H9 (cell line): ENCODE data around the gene LGALS9C. TPM values are rescaled to one million over a fixed set of nuclear protein-coding genes. Genes with fewer than 3 reads are reported as not detected.
"Not testable (repeated sequence)": the region's sequence is repeated elsewhere in the genome, so short reads cannot be mapped to it uniquely, and the experiment has no call there.

Experiments
- DNase-seq: peaks from one replicate; pipeline ENCODE4 v3.0.0-alpha.2; 2017
- H2AFZ ChIP-seq: one replicate; pipeline ENCODE4 v1.6.1; 2013; ENCODE audit warnings: mild to moderate bottlenecking, low read length, control low read depth, moderate library complexity
- H2AK5ac ChIP-seq: 2 replicates; pipeline ENCODE4 v1.6.1; 2013; ENCODE audit warnings: low read length, control low read depth, mixed read lengths; ENCODE audit not compliant: insufficient read length
- H2BK120ac ChIP-seq: one replicate; pipeline ENCODE4 v1.6.1; 2013; ENCODE audit warnings: low read depth, mild to moderate bottlenecking, low read length, control low read depth, inconsistent platforms; ENCODE audit not compliant: poor library complexity, severe bottlenecking
- H2BK12ac ChIP-seq: 2 replicates; pipeline ENCODE4 v1.6.1; 2013; ENCODE audit warnings: low read length, control low read depth, mixed read lengths, low read depth; ENCODE audit not compliant: insufficient read length
- H2BK15ac ChIP-seq: 2 replicates; pipeline ENCODE4 v1.6.1; 2013; ENCODE audit warnings: low read depth, low read length, control low read depth
- H2BK20ac ChIP-seq: one replicate; pipeline ENCODE4 v1.6.1; 2013; ENCODE audit warnings: low read depth, mild to moderate bottlenecking, low read length, control low read depth, inconsistent platforms; ENCODE audit not compliant: poor library complexity, severe bottlenecking
- H2BK5ac ChIP-seq: 2 replicates; pipeline ENCODE4 v1.6.1; 2013; ENCODE audit warnings: low read length, control low read depth, mixed read lengths; ENCODE audit not compliant: insufficient read length
- H3K14ac ChIP-seq: 2 replicates; pipeline ENCODE4 v1.6.1; 2013; ENCODE audit warnings: low read length, control low read depth; ENCODE audit not compliant: insufficient read depth
- H3K18ac ChIP-seq: 2 replicates; pipeline ENCODE4 v1.6.1; 2013; ENCODE audit warnings: low read depth, mild to moderate bottlenecking, mixed read lengths, low read length, control low read depth; ENCODE audit not compliant: insufficient read length
- H3K23ac ChIP-seq: 2 replicates; pipeline ENCODE4 v1.6.1; 2013; ENCODE audit warnings: low read length, control low read depth, mixed read lengths, low read depth; ENCODE audit not compliant: insufficient read length
- H3K23me2 ChIP-seq: 2 replicates; pipeline ENCODE4 v1.6.1; 2013; ENCODE audit warnings: low read depth, mild to moderate bottlenecking, mixed read lengths, low read length, control low read depth; ENCODE audit not compliant: insufficient read length, poor library complexity, severe bottlenecking
- H3K27ac ChIP-seq: 2 replicates; pipeline ENCODE4 v1.5.1; 2013; ENCODE audit warnings: low read length, control low read depth, mixed read lengths, low read depth; ENCODE audit not compliant: insufficient read length
- H3K27me3 ChIP-seq: 2 replicates; pipeline ENCODE4 v1.6.1; 2013; ENCODE audit warnings: low read length, control low read depth, inconsistent platforms; ENCODE audit not compliant: insufficient read depth
- H3K4ac ChIP-seq: 2 replicates; pipeline ENCODE4 v1.6.1; 2013; ENCODE audit warnings: low read depth, mild to moderate bottlenecking, control low read depth, inconsistent platforms, low read length, moderate library complexity
- H3K4me1 ChIP-seq: 2 replicates; pipeline ENCODE4 v1.6.1; 2013; ENCODE audit warnings: low read length, control low read depth, inconsistent platforms; ENCODE audit not compliant: insufficient read depth
- H3K4me2 ChIP-seq: 2 replicates; pipeline ENCODE4 v1.6.1; 2013; ENCODE audit warnings: low read length, control low read depth, mixed read lengths; ENCODE audit not compliant: insufficient read length, insufficient read depth
- H3K56ac ChIP-seq: 2 replicates; pipeline ENCODE4 v1.6.1; 2013; ENCODE audit warnings: low read depth, mild to moderate bottlenecking, mixed read lengths, low read length, control low read depth; ENCODE audit not compliant: insufficient read length
- H3K79me1 ChIP-seq: 2 replicates; pipeline ENCODE4 v1.6.1; 2013; ENCODE audit warnings: low read depth, mild to moderate bottlenecking, moderate library complexity, low read length, control low read depth, inconsistent platforms; ENCODE audit not compliant: insufficient read depth, poor library complexity, severe bottlenecking
- H3K79me2 ChIP-seq: 2 replicates; pipeline ENCODE4 v1.6.1; 2013; ENCODE audit warnings: low read length, control low read depth, inconsistent platforms; ENCODE audit not compliant: insufficient read depth
- H3K9ac ChIP-seq: 2 replicates; pipeline ENCODE4 v1.6.1; 2013; ENCODE audit warnings: low read length, control low read depth, mixed read lengths; ENCODE audit not compliant: insufficient read length; ENCODE audit errors: extremely low read depth
- H3K9me3 ChIP-seq: one replicate; pipeline ENCODE4 v1.6.1; 2013; ENCODE audit warnings: low read depth, low read length, inconsistent platforms; ENCODE audit not compliant: control insufficient read depth
- H3T11ph ChIP-seq: one replicate; pipeline ENCODE4 v1.6.1; 2013; ENCODE audit warnings: mild to moderate bottlenecking, low read length, control low read depth, inconsistent platforms
- H4K20me1 ChIP-seq: one replicate; pipeline ENCODE4 v1.6.1; 2013; ENCODE audit not compliant: control insufficient read depth, insufficient read length, insufficient read depth
- H4K5ac ChIP-seq: 2 replicates; pipeline ENCODE4 v1.6.1; 2013; ENCODE audit warnings: low read depth, mild to moderate bottlenecking, mixed read lengths, low read length, control low read depth; ENCODE audit not compliant: insufficient read length
- H4K8ac ChIP-seq: replicated peaks from 2 replicates; pipeline ENCODE4 v1.6.1; 2013; ENCODE audit warnings: low read length, control low read depth, mixed read lengths, low read depth; ENCODE audit not compliant: insufficient read length
- H4K91ac ChIP-seq: 2 replicates; pipeline ENCODE4 v1.6.1; 2013; ENCODE audit warnings: low read depth, mild to moderate bottlenecking, moderate library complexity, mixed read lengths, low read length, control low read depth; ENCODE audit not compliant: insufficient read length
- H3K27ac Mint-ChIP-seq, 3 experiments: 2 replicates in 2 of 3; 3 replicates in 1 of 3; pipeline ENCODE4 v1.8.0; 2020 to 2021; ENCODE audit warnings: mixed read lengths in 3 of 3, mild to moderate bottlenecking in 1 of 3, moderate library complexity in 1 of 3
- H3K27me3 Mint-ChIP-seq: 2 replicates; pipeline ENCODE4 v1.8.0; 2021; ENCODE audit warnings: low read depth, mild to moderate bottlenecking, moderate library complexity, mixed read lengths
- H3K36me3 Mint-ChIP-seq, 3 experiments: 2 replicates in 2 of 3; 3 replicates in 1 of 3; pipeline ENCODE4 v1.8.0; 2020 to 2021; ENCODE audit warnings: low read depth in 3 of 3, mixed read lengths in 3 of 3; ENCODE audit not compliant: insufficient read depth in 1 of 3
- H3K4me1 Mint-ChIP-seq, 2 experiments: 2 replicates each; pipeline ENCODE4 v1.8.0; 2020; ENCODE audit warnings: mixed read lengths in 2 of 2
- H3K4me3 Mint-ChIP-seq, 2 experiments: 2 replicates in 1 of 2; 3 replicates in 1 of 2; pipeline ENCODE4 v1.8.0; 2020 to 2021; ENCODE audit warnings: mild to moderate bottlenecking in 2 of 2, mixed read lengths in 2 of 2, moderate library complexity in 1 of 2
- H3K9me3 Mint-ChIP-seq, 2 experiments: 2 replicates in 1 of 2; 3 replicates in 1 of 2; pipeline ENCODE4 v1.8.0; 2020; ENCODE audit warnings: mild to moderate bottlenecking in 2 of 2, mixed read lengths in 2 of 2, moderate library complexity in 1 of 2
- WGBS: extraction: QIAGEN DNeasy Blood & Tissue Kit; methylation state at CpG from one replicate; pipeline ENCODE4 v1.1.7; 2013; ENCODE audit warnings: missing lambda C conversion rate, low lambda C conversion rate, mixed read lengths; ENCODE audit not compliant: insufficient read length; ENCODE audit errors: extremely low coverage; 5-methylcytosine and 5-hydroxymethylcytosine counted together
- total RNA-seq: library from RNA; stranded (reverse); gene quantifications from 2 replicates; pipeline ENCODE4 v1.2.1, GENCODE V29; 2021

Gene LGALS9C
- total RNA-seq, 1 experiment from 2014 or later: not detected

DNA sequence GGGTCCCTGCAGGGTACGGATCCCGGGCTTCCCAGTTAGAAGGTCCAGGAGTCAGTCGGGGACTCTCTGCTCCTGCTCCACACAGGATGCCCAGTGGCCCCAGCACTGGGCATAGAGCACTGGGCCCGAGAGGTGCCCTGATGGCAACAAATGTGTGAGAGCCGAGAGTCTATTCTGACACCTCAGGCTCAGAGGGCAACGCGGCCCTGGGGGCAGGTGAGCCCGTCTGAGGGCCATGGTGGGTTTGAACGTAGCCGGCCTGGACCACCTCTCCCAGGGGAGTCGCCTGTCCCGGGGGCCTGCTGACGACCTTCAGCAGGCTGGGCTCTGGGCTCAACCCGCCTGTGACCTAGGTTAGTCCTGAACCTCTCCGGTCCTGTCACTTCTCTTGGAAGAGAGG is 23.2 kb downstream of the LGALS9C start:
- H4K5ac ChIP-seq, H2BK12ac ChIP-seq, H3K79me1 ChIP-seq, H3K36me3 Mint-ChIP-seq, DNase-seq, H3K9ac ChIP-seq, H3K4ac ChIP-seq, H3K27ac Mint-ChIP-seq, H3K56ac ChIP-seq, H4K20me1 ChIP-seq, H4K91ac ChIP-seq, H3K4me3 Mint-ChIP-seq, H3K23ac ChIP-seq, H2AFZ ChIP-seq, H3K4me2 ChIP-seq, H3K9me3 Mint-ChIP-seq, H2BK5ac ChIP-seq, H3K27me3 ChIP-seq, H3K4me1 ChIP-seq, H3K14ac ChIP-seq, H3K27me3 Mint-ChIP-seq, H3K4me1 Mint-ChIP-seq, H3K18ac ChIP-seq, H3K9me3 ChIP-seq, H3K23me2 ChIP-seq, H4K8ac ChIP-seq, H2BK20ac ChIP-seq, H2BK15ac ChIP-seq, H3K79me2 ChIP-seq, H3T11ph ChIP-seq, H2AK5ac ChIP-seq, H2BK120ac ChIP-seq, H3K27ac ChIP-seq: not testable (repeated sequence)
- WGBS: no CpG with 5 or more reads among the region's 15 CpGs
